Measurements from ENCODE around the gene SELENOW.

GRCh38 chr19:47805313-47805712 is 26.8 kb downstream of the SELENOW start:
- TF ChIP-seq POLR2A (IDR thresholded peaks at IDR 0.05; ENCODE audit: control extremely low read depth in 1 of 2, low read depth in 2 of 2, low read length in 2 of 2) (no peak), BACH1 (IDR thresholded peaks at IDR 0.05; ENCODE audit: low read length) (no peak), TAF1 (IDR thresholded peaks at IDR 0.05; ENCODE audit: low read depth, low read length) (no peak), EP300 (IDR thresholded peaks at IDR 0.05; ENCODE audit: borderline replicate concordance in 1 of 2, low read depth in 2 of 2, low read length in 2 of 2) (no peak), HDAC2 (IDR thresholded peaks at IDR 0.05; ENCODE audit: borderline replicate concordance in 1 of 2, low read depth in 2 of 2, low read length in 2 of 2) (no peak), POLR2AphosphoS5 (IDR thresholded peaks at IDR 0.05; ENCODE audit: low read depth, low read length) (no peak), GTF2F1 (IDR thresholded peaks at IDR 0.05; ENCODE audit: borderline replicate concordance, low read depth, low read length) (no peak), ZNF274 (IDR thresholded peaks at IDR 0.05; ENCODE audit: borderline replicate concordance, extremely low read depth, low read length) (no peak), RNF2 (IDR thresholded peaks at IDR 0.05; ENCODE audit: borderline replicate concordance, low read depth, low read length, missing control alignments, poor library complexity, severe bottlenecking) (no peak), BRCA1 (IDR thresholded peaks at IDR 0.05; ENCODE audit: low read depth, low read length) (no peak), CEBPB (IDR thresholded peaks at IDR 0.05; ENCODE audit: low read depth, low read length) (no peak), JUND (IDR thresholded peaks at IDR 0.05; ENCODE audit: low read length) (no peak)
- TF ChIP-seq, protein P1, sequence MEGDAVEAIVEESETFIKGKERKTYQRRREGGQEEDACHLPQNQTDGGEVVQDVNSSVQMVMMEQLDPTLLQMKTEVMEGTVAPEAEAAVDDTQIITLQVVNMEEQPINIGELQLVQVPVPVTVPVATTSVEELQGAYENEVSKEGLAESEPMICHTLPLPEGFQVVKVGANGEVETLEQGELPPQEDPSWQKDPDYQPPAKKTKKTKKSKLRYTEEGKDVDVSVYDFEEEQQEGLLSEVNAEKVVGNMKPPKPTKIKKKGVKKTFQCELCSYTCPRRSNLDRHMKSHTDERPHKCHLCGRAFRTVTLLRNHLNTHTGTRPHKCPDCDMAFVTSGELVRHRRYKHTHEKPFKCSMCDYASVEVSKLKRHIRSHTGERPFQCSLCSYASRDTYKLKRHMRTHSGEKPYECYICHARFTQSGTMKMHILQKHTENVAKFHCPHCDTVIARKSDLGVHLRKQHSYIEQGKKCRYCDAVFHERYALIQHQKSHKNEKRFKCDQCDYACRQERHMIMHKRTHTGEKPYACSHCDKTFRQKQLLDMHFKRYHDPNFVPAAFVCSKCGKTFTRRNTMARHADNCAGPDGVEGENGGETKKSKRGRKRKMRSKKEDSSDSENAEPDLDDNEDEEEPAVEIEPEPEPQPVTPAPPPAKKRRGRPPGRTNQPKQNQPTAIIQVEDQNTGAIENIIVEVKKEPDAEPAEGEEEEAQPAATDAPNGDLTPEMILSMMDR (IDR thresholded peaks at IDR 0.05; ENCODE audit: control extremely low read depth in 1 of 3, insufficient read depth in 1 of 3, low read depth in 1 of 3, low read length in 3 of 3), result no peak

Measured in H1 (cell line).